ENCODE measurements around the gene TMEM143. TPM values are rescaled to one million over a fixed set of nuclear protein-coding genes. Genes with fewer than 3 reads are reported as not detected.

TMEM143 gene
- total RNA-seq, 1 experiment from 2014 or later = 7.5 TPM

DNA sequence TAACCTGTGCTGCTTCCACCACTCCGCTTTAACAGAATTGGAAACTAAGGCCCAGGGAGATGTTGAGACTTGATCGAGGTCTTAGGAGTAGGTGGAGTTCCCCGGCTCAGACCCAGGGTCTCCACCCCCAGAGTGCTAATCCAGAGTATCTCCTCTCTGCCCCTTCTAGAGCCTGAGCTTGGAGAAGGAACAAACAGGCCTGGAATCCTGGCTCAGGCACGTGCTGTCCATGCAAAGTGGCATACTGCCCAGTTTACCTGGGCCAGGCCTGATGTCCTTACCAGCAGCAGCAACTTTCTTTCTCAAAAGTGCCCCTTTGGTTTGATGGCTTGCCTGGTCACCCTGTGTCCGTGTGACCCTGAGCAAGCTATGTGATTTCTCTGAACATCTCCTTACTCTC is 4.1 kb upstream of the TMEM143 start:
- CTCF ChIA-PET = interaction anchor here (1.0 kb wide), 1 partner anchor 24 kb away, joined by 3 read pairs; the partner anchor contains the start of gene KDELR1
- POLR2A ChIA-PET (ENCODE audit: low non-redundant PET) = no interaction called here
- Histone ChIP-seq H3K4me1 (ENCODE audit: insufficient read depth, low read length, poor library complexity, severe bottlenecking) (peaks cover 15% of the 10 kb centered on the region), H3K27ac (ENCODE audit: low read depth, low read length, poor library complexity, severe bottlenecking) (no peak overlapping the region), H3K4me3 (ENCODE audit: low read depth, low read length, poor library complexity, severe bottlenecking) (no peak overlapping the region), H3K27me3 (replicated peaks; ENCODE audit: insufficient read depth, low read depth, low read length, poor library complexity) (no peaks in the 10 kb centered on the region), H3K9me3 (ENCODE audit: low read depth, low read length, poor library complexity, severe bottlenecking) (no peaks in the 10 kb centered on the region), H3K36me3 (ENCODE audit: insufficient read depth, low read length, poor library complexity, severe bottlenecking) (no peaks in the 10 kb centered on the region)
- no TSS peak for BruUV-seq (replicated peaks)
- TF ChIP-seq EZH2 (IDR thresholded peaks at IDR 0.05; ENCODE audit: borderline replicate concordance, low read depth, low read length, poor library complexity, severe bottlenecking) = no peak
- TF ChIP-seq, protein P1, sequence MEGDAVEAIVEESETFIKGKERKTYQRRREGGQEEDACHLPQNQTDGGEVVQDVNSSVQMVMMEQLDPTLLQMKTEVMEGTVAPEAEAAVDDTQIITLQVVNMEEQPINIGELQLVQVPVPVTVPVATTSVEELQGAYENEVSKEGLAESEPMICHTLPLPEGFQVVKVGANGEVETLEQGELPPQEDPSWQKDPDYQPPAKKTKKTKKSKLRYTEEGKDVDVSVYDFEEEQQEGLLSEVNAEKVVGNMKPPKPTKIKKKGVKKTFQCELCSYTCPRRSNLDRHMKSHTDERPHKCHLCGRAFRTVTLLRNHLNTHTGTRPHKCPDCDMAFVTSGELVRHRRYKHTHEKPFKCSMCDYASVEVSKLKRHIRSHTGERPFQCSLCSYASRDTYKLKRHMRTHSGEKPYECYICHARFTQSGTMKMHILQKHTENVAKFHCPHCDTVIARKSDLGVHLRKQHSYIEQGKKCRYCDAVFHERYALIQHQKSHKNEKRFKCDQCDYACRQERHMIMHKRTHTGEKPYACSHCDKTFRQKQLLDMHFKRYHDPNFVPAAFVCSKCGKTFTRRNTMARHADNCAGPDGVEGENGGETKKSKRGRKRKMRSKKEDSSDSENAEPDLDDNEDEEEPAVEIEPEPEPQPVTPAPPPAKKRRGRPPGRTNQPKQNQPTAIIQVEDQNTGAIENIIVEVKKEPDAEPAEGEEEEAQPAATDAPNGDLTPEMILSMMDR (conservative IDR thresholded peaks at IDR 0.05; ENCODE audit: low read depth, low read length) = no peak
- DNase-seq (ENCODE audit: low spot score) = no peak
- intact Hi-C loops (cut with micrococcal nuclease; ENCODE audit: unreplicated experiment) = no loop called here

GRCh38 chr19:48365602-48366001 is 1.9 kb upstream of the TMEM143 start:
- no peak for DNase-seq (ENCODE audit: low spot score)
- intact Hi-C loops (cut with micrococcal nuclease; ENCODE audit: unreplicated experiment) = no loop called here
- H3K4me1 ChIP-seq (ENCODE audit: insufficient read depth, low read length, poor library complexity, severe bottlenecking) = peaks cover 9% of the 10 kb centered on the region
- H3K27me3 ChIP-seq (replicated peaks; ENCODE audit: insufficient read depth, low read depth, low read length, poor library complexity) = no peaks in the 10 kb centered on the region
- TF ChIP-seq EZH2 (IDR thresholded peaks at IDR 0.05; ENCODE audit: borderline replicate concordance, low read depth, low read length, poor library complexity, severe bottlenecking) = no peak
- no peaks in the 10 kb centered on the region for H3K36me3 ChIP-seq (ENCODE audit: insufficient read depth, low read length, poor library complexity, severe bottlenecking)
- no TSS peak for BruUV-seq (replicated peaks)
- H3K9me3 ChIP-seq (ENCODE audit: low read depth, low read length, poor library complexity, severe bottlenecking) = no peaks in the 10 kb centered on the region
- H3K27ac ChIP-seq (ENCODE audit: low read depth, low read length, poor library complexity, severe bottlenecking) = no peak overlapping the region
- POLR2A ChIA-PET (ENCODE audit: low non-redundant PET) = no interaction called here
- H3K4me3 ChIP-seq (ENCODE audit: low read depth, low read length, poor library complexity, severe bottlenecking) = no peak overlapping the region
- CTCF ChIA-PET = no interaction called here

GRCh38 chr19:48364598-48365348 is 1.0 kb upstream of the TMEM143 start:
- H3K36me3 ChIP-seq (ENCODE audit: insufficient read depth, low read length, poor library complexity, severe bottlenecking) = no peaks in the 10 kb centered on the region
- peaks cover 9% of the 10 kb centered on the region for H3K4me1 ChIP-seq (ENCODE audit: insufficient read depth, low read length, poor library complexity, severe bottlenecking)
- no TSS peak for BruUV-seq (replicated peaks)
- no peaks in the 10 kb centered on the region for H3K27me3 ChIP-seq (replicated peaks; ENCODE audit: insufficient read depth, low read depth, low read length, poor library complexity)
- H3K9me3 ChIP-seq (ENCODE audit: low read depth, low read length, poor library complexity, severe bottlenecking) = no peaks in the 10 kb centered on the region
- peak overlapping the region; percentile 60 for H3K27ac ChIP-seq (ENCODE audit: low read depth, low read length, poor library complexity, severe bottlenecking)
- TF ChIP-seq EZH2 (IDR thresholded peaks at IDR 0.05; ENCODE audit: borderline replicate concordance, low read depth, low read length, poor library complexity, severe bottlenecking) = no peak
- TF ChIP-seq, protein P1 (conservative IDR thresholded peaks at IDR 0.05; ENCODE audit: low read depth, low read length) = no peak
- ChIA-PET CTCF (interaction anchor here (1.1 to 2.0 kb wide), 2 partner anchors 26 to 30 kb away, joined by 6 to 15 read pairs; partner anchors contain the start of gene KDELR1), POLR2A (ENCODE audit: low non-redundant PET) (interaction anchor here (0.6 kb wide), 1 partner anchor 32 kb away, joined by 4 read pairs; no protein-coding TSS in a partner anchor)
- DNase-seq (ENCODE audit: low spot score) = no peak
- no peak overlapping the region for H3K4me3 ChIP-seq (ENCODE audit: low read depth, low read length, poor library complexity, severe bottlenecking)
- intact Hi-C loops (cut with micrococcal nuclease; ENCODE audit: unreplicated experiment) = no loop called here

All from A673 (cell line).